Activated CD4-positive, alpha-beta T cell treated with anti-CD3 and anti-CD28 coated beads for 24 hours (primary cell): ENCODE measurements around the gene MPP2.
"Not testable (repeated sequence)": the region's sequence is repeated elsewhere in the genome, so short reads cannot be mapped to it uniquely, and the experiment has no call there.

Experiments
- DNase-seq, 2 donors: peaks; one replicate each; pipeline ENCODE4 v3.0.0-alpha.2; 2020; ENCODE audit warnings: low read depth in 2 of 2

Gene MPP2, protein sequence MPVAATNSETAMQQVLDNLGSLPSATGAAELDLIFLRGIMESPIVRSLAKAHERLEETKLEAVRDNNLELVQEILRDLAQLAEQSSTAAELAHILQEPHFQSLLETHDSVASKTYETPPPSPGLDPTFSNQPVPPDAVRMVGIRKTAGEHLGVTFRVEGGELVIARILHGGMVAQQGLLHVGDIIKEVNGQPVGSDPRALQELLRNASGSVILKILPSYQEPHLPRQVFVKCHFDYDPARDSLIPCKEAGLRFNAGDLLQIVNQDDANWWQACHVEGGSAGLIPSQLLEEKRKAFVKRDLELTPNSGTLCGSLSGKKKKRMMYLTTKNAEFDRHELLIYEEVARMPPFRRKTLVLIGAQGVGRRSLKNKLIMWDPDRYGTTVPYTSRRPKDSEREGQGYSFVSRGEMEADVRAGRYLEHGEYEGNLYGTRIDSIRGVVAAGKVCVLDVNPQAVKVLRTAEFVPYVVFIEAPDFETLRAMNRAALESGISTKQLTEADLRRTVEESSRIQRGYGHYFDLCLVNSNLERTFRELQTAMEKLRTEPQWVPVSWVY

DNA sequence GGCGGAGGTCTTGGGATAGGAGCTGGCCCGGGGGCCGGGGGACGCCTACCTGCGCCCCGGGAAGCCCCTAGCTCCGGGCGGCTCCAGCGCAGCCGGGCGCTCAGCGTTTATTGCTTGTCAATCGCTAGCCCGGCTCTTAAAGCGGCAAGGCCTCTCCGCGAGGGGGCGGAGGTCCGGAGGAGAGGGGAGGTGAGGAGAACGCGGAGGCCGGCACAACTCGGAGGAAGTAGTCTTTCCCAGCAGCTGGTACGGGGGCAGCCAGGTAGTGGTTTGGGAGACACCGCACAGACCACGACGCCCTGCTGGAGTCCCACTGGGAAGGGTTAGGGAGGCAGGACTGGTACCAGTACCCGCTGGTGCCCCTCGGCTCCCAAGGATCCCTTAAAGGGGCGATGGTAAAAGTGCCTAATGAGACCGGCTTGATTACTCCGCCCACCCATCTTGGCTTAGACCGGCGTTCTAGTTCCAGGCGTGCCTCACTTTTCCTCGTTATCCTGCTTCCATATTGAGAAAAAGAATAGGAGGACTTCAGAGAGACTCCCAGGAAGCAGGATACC lies at the start of gene MPP2:
Gene MPP2, minus strand, starts transcription at position 112 of the 557 bp plus-strand sequence. CDS start 3,076 bp downstream, outside the sequence.
- DNase-seq = peak; percentile 33 to 34

DNA sequence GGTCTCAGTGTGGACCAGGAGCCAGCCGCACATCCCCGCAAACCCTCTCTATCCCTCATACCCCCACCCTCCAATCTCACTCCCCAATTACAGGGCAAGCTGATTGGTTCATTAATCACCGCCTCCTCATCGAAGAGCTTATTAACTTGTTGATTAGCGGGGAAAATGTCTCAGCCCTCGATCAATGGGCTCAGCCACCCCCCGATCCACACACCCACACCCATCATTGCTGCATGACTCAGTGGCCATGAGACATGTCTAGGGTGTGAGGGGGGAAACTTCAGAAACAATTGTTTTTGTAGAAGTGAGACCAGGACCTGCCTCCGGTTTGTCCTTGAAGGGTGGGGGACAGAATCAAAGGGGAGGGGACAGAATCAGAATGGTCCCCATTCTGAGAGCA lies 48.9 kb upstream of the MPP2 start:
- DNase-seq = no peak

DNA sequence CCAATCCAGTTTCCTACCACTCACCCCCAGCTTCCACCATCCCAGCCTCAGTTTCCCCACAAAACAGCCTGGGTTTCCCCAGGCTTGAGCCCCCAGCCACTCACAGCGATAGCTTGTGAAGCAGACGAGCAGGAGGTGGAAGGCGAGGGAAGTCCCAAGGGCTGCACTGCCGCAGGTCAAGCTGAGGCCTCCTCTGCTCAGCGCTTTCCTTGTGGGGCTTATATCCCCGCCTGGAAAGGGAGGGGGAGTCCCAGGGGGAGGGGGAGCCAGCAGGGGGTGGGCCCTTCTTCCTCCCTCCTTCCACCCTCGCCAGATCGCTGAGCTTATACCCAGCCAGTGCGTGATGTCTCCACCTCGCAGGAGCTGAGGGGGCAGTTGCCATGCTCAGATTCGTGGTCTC lies 46.4 kb upstream of the MPP2 start, which contains the start of gene PYY:
Gene PYY, minus strand, starts transcription at position 195 of the 400 bp plus-strand sequence. CDS start 457 bp downstream, outside the sequence.
- no peak for DNase-seq

DNA sequence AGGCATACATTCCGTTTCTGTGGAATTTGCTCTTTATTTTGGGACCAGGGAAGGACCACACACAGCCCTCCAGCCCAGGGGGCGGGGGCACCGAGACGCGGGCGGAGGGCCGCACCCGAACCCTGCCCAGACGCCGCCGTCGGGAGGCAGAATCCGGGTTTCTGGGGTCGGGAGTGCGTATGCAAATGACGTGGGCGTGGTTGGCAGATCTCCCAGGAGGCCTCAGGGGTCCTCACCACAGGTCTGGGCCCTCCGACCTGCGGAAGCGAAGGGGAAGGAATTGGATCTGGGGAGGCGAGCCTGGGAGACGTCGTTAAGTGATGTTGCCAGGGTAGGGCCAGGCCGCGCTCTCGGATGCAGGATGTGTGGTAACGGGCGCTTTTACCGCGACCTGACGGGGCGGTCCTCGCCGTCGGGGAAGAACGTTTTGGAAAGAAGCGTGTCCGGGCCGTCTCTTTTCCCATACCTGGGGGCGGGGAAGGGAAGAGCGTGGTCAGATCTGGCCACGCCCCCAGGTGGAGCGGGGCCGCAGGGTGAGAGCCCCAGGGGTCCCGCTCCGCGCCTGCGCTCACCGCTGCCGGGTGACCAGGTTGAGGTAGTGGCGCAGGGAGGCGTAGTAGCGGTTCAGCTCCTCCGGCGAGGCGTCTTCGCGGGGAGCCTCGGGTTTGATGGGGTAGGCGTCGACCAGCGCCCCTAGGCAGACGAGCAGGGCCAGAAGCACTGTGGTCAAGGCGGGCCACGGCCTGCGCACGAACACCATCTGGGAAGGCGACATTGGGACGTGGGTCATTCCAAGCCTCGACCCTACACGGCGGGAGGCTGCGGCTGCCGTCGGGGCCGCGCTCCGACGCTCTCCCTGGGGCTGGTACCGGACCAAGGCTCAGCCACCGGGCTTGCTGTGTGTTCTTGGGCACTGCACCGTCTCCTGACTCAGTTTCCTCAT lies 45.7 kb upstream of the MPP2 start:
- DNase-seq = no peak

DNA sequence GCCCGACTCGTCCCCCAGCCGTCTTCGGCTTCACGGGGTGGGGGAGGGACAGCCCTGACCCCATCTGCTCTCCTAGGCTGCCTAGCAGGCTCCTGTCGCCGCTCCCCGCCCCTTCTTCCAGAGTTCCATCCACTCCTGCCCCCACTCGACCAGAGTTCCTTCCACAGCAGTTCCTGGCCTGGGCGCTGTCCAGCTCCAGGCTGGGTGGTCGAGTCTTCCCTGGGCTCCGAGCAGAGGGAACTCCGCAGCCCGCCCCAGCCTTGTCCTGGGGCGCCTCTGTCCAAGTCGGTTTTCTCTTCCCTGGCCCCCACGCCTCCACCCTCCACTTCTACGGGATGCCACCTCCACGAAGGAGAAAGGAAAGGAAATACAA lies 45.0 kb upstream of the MPP2 start:
- DNase-seq = no peak

DNA sequence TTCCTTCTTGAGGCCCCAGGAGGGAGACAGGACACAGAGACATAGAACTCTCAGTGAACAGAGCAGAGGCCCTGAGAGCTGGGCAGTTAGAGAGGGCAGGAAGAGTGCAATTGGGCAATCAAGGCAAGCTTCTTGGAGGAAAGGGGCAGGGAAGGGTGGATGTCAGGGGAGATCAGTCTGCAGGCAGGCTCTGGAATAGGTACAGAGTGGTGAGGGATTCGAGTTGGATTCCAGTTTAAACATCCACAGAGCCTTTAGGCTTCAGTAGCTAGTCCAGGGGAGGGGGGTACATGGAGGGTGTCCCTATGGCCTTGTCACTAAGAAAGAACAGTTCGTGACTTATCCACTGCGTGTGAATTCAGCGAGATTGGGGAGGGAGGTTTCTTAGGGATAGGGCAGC lies 44.4 kb upstream of the MPP2 start:
- DNase-seq = no peak

DNA sequence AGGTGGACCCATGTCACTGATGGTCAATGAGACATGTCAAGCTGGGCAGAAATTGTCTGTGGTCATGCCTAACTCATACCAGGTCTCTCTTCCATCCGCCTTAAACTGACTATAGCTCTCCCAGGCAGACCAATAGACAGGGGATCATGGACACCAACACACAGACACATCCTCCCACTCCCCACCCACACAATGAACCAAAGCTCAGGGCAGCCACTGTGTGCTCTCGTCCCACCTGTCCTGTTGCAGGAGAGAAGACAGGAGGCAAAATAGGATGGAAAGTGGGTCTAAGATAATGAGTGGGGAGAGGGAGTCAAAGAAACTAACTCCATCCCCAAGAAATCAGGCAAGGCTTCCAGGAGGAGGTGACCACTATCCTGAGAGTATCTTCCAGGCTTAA lies 43.2 kb upstream of the MPP2 start:
- DNase-seq = no peak

DNA sequence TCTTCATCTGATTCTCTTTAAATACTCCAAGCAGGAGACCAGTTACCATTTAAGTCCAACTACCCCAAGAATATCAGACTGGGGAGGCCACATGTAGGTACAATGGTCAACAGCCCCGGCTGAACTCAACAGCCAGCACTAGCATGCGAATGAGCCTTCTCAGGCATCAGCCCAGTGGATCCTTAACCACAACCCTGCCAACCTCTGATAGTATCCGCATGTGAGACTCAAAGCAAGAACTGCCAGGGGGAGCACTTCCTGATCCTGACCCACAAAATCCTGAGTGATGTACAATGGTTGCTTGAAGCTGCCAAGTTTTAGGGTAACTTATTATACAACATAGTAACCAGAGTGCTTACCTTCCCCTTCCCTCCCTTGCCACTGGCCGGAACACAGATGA lies 42.4 kb upstream of the MPP2 start:
- no peak for DNase-seq

DNA sequence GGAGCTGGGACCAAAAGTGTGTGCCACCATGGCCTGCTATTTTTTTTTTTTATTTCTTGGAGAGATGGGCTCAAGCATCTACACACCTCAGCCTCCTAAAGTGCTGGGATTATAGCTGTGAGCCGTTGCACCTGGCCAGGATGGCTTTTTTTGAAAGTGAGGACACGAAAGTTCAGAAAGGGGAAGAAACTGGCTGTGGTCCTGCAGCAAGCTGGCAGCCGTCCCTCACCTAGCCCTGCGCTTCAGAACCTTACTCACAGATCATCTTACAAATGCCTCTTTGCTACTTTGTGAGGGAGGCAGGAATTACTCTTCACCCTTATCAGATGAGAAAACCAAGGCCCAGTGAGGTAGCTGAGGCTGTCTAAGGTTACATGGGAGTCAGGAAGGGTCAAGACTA lies 39.4 kb upstream of the MPP2 start:
- no peak for DNase-seq

DNA sequence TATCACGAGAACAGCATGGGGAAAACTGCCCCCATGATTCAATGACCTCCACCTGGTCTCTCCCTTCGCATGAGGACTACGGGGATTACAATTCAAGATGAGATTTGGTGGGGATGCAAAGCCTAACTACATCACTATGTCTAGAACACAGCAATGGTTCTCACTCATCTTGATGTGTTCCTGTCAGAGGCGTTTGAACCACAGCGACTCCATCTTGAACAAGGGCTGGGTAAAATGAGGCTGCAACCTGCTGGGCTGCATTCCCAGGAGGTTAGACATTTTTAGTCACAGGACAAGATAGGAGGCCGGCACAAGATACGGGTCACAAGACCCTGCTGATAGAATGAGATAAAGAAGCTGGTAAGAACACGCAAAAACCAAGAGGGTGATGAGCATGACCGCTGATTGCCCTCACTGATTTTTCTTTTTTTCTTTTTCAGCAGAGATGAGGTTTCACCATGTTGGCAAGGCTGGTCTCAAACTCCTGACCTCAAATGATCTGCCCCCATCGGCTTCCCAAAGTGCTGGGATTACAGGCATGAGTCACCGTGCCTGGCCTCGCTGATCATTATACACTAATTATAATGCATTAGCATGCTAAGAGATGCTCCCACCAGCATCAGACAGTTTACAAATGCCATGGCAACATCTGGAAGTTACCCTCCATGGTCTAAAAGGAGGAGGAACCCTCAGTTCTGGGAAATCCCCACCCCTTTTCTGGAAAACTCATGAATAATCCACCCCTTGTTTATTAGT lies 37.9 kb upstream of the MPP2 start:
- no peak for DNase-seq

DNA sequence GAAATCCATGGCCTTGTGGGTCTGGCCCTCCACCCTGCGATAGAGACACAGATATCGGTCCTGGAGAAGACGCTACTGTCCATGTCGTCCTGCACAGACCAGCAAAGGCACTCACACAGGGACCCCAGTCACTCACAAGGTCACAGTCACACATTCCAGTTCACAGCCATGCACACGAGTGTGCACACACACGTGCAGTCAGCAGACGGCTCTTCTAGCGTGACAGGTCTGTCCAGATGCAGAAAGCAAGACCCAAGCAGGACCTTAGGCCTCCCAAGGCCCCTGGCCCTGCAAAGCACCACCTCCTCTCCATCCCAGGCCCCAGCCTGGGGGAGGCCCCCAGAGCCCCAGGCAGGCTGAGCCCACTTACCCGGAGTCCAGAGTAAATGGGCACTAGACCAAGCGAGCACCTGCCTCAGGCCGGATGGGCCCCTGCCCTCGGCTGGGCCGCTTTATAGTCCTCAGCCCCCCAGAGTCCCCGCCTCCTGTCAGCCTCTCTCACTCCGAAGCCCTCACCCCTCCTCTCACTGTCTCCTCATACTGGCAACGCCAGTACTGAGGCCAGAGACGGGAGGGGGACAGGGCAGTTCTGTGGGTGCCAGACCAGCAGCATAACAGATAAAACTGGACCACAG lies 34.8 kb upstream of the MPP2 start, which contains the start of gene PPY:
Gene PPY, minus strand, starts transcription at position 426 of the 635 bp plus-strand sequence. CDS start 822 bp downstream, outside the sequence.
- DNase-seq = no peak

DNA sequence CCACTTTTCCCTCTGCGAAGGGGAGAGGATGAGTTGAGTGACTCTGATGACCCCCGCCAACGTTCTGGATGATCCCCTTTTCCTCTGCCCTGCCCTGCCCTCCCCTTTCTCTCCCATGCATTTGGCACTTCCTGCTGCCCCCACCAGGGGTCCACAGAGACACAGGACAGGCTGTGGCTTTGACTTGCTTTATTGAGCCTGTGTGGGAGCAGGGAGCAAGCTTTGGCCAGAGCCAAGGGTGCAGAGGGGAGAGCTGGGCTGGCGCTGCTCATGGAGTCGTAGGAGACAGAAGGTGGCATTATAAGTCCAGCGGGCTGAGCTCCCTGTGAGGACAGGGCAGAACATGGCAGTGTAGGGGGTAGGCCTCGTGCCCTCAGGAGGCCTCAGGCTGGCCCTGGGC lies 33.3 kb upstream of the MPP2 start:
- no peak for DNase-seq

DNA sequence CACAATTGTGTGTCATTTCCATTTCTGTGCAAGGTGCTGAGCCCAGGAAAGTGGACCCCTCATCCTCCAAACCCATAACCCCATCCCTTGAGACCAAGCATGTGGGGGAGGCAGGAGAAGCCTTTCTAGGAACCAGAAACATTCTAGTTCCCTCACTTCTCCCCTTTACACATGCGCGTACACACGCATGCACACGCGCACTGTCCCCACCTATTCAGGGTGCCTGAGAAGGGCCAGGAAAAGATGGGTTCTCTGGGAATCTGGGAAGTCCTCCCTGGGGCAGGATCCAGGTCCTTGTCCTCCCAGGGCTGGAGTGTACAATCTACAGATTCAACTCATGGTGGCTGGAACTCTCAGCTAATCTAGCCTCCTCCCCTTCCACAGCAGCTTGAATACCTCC lies 32.5 kb upstream of the MPP2 start:
- DNase-seq = no peak

DNA sequence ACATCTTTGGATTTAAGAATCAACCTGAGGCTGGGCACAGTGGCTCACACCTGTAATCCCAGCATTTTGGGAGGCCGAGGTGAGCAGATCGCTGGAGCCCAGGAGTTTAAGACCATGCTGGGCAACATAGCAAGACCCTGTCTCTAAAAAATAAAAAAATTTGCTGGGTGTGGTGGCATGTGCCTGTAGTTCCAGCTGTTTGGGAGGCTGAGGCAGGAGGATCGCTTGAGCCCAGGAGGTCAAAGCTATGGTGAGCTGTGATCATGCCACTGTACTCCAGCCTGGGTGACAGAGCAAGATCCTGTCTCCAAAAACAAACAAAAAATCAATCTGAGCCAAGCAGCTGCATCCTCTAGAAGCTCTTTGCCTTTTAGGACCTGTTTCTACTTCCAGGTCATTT lies 32.1 kb upstream of the MPP2 start:
- not testable (repeated sequence) for DNase-seq

DNA sequence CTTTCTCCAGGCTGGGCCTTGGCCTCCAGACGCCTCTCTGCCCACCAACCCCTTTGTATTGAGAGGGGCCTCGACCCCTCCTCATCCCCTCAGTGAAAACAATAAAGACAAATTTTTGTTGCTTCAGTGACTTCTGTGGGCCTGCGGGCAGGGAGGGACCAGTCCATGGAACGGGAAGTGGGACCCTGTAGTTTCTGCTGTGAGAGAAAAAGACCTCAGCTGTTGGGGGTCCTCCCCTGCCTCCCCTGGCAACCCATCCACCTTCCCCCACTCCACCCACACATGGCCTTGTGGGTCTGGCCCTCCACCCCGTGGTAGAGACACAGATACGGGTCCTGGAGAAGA lies 31.5 kb upstream of the MPP2 start:
- no peak for DNase-seq

DNA sequence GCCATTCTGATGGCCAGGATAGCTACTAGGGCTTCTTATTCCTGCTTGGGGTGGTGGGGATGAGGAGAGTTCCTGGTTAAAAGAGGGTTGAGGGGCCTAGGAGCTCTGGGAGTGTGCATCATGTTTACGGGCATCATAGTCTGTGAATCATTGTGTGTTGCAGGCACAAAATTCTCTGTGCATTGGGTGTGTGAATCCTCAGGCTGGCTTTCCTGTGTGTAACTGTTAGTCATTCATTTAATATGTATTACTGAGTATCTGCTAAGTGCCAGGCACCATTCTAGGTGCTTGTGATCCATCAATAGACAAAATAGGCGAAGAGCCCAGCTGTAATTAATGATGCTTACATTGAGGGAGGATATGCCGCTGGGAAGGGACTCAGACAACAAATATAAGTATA lies 29.1 kb upstream of the MPP2 start:
- DNase-seq = no peak

DNA sequence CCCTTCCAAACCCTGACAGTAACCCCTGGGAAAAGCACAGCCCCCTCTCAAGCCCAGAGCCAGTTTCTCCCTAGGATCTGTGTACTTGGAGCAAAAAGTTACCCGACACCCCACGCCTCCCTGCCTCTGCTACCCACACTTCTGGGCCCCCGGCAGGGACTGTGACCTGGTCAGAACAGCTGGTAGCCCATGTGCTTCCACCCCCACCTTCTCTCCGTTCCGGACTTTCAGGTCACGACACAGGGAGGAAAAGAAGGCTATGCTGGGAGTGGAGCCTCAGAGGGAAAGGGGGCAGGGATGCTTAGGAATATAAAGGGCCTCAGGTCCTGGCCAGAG lies 28.6 kb upstream of the MPP2 start:
- no peak for DNase-seq

DNA sequence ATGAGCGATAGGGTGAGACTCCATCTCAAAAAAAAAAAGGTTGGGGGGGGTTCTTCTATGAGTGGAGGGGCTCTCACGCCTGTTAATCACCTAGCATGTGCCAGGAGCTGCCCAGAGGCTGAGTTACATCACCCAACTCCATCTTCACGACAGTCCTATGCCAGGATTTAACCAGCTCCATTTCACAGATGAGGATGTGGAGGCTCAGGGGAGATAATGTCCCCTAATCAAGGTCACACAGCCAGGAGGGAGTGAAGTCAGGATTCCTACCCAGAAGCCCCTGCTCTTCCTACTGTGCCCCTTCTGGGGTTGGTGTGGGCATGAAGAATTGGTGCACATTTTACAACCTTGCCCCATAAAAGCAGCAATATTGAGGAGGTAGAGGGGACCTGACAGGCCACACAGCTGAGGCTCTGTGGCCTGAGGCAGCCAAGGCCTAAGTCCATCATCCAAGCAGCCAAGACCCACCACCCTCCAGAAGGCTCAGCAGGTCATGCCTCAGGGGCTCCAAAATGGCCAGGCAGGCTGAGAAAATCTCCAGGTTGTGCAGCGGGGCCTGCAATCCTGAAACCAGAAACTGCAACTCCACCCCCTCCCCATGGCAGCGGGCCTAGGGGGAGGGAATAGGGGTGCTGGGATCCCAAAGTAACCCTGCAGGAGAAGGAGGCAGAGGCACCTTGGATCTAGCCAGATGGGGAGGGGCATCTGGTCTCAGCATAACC lies 28.0 kb upstream of the MPP2 start:
- DNase-seq = no peak

DNA sequence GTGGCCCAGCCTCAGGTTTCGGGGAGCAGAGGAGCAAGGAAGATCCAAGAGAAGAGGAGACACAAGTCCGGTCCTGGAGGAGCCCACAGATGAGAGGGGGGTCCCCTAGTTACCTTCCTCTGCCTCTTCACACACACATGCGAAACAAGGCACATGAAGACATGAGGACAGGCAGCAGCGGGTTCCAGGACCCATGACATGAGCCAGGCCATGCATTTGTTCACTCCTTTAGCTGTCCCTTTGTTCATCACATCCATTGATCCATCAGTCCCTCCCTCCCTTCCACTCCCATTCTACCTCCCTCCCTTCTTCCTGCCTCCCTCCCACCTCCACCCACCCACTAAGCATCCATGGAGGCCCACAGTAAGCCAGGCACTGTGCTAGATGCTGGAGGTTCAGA lies 25.6 kb upstream of the MPP2 start:
- no peak for DNase-seq

DNA sequence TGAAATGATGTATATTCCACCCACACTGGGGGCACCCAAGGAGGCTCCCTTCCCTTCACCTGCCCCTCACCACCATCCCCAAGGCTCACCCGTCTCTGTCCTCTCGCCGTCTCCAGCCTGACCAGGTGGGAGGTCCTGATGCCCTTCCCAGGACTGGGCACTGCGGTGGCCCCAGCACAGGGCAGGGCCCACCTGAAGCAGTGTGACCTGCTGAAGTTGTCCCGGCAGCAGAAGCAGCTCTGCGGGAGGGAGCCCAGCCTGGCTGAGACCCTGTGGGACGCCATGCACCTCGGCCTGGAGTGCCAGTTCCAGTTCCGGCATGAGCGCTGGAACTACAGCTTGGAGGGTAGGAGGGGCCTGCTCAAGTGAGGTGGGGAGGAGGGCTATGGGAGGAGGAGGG lies 25.0 kb upstream of the MPP2 start:
- no peak for DNase-seq
